Retinal pigment epithelial cell (primary cell): ENCODE data around the gene SSH3.

Experiments used
- DNase-seq: peaks from one replicate; pipeline ENCODE4 v3.0.0-alpha.2; 2010; ENCODE audit warnings: low read depth
- H3K4me3 ChIP-seq: 2 replicates; pipeline ENCODE4 v1.5.1; 2011; ENCODE audit warnings: mild to moderate bottlenecking, low read length, control low read depth, moderate library complexity
- TF ChIP-seq, protein P1 (sequence below): conservative IDR thresholded peaks from 2 replicates; pipeline ENCODE4 v1.5.1; 2011; ENCODE audit warnings: low read depth, low read length, control low read depth, inconsistent platforms

The SSH3 gene

DNA sequence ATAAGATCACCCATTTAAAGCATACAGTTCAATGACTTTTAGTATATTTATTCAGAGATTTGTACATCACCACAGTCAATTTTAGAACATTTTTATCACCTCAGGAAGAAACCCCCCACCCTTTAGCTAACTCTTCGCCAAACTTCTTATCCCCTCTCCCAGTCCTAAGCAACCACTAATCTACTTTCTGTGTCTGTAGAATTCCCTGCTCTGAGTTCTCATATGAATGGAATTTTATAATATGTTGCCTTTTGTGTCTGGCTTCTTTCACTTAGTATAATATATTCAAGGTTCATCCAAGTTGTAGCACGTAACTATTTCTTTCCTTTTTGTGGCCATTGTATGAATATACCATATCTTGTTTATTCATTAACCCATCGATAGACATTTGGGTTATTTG, 10.7 kb upstream of the SSH3 start:
- no peak overlapping the region for H3K4me3 ChIP-seq
- TF ChIP-seq, protein P1, sequence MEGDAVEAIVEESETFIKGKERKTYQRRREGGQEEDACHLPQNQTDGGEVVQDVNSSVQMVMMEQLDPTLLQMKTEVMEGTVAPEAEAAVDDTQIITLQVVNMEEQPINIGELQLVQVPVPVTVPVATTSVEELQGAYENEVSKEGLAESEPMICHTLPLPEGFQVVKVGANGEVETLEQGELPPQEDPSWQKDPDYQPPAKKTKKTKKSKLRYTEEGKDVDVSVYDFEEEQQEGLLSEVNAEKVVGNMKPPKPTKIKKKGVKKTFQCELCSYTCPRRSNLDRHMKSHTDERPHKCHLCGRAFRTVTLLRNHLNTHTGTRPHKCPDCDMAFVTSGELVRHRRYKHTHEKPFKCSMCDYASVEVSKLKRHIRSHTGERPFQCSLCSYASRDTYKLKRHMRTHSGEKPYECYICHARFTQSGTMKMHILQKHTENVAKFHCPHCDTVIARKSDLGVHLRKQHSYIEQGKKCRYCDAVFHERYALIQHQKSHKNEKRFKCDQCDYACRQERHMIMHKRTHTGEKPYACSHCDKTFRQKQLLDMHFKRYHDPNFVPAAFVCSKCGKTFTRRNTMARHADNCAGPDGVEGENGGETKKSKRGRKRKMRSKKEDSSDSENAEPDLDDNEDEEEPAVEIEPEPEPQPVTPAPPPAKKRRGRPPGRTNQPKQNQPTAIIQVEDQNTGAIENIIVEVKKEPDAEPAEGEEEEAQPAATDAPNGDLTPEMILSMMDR, result no peak
- no peak for DNase-seq

DNA sequence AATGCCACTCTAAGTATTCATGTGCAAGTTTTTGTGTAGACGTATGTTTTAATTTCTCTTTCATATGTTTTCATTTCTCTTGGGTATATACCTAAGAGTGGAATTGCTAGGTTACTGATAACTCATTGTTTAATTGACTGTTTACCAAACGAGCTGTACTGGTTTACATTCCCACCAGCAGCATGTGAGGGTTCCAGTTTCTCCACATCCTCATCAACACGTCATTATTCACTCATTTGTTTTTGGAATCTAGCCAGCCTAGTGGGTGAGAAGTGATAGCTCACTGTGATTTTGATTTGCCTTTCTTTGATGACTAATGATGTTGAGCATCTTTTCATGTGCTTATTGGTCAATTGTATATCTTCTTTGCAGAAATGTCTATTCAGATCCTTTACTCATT, 10.2 kb upstream of the SSH3 start:
- TF ChIP-seq, protein P1, result no peak
- DNase-seq, result no peak
- no peak overlapping the region for H3K4me3 ChIP-seq

DNA sequence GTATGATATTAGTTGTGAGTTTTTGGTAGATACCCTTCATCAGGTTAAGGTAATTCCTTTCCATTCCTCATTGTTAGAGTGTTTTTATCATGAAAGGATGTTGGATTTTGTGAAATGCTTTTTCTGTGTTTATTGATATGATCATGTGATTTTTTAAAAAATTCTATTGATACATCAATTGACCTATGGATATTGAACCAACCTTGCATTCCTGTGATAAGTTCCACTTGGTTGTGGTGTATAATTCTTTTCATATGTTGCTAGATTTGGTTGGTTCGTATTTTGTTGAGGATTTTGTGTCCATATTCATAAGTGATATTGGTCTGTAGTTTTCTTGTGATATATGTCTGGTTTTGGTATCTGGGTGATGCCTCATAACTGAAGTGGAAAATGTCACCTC, 7.5 kb upstream of the SSH3 start:
- no peak overlapping the region for H3K4me3 ChIP-seq
- DNase-seq, result no peak
- TF ChIP-seq, protein P1, result no peak

DNA sequence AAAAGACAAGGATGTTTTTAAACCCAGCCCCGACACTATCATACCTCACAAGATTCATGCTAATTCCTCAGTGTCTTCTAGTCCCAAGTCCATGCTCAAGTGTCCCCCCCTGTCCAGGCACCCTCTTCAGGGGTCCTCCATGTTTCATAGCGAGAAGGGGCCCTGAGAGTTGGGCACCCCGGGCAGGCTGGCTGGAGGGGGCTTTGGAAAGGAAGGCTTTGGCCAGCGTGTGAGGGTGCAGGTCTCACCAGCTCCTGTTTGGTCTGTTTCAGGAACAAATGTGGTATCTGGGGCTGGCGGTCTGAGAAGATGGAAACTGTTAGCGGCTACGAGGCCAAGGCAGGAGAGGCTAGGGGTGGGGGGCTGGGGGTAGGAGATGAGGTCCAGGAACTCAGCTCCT, 4.5 kb upstream of the SSH3 start:
- DNase-seq, result no peak
- TF ChIP-seq, protein P1, result no peak

DNA sequence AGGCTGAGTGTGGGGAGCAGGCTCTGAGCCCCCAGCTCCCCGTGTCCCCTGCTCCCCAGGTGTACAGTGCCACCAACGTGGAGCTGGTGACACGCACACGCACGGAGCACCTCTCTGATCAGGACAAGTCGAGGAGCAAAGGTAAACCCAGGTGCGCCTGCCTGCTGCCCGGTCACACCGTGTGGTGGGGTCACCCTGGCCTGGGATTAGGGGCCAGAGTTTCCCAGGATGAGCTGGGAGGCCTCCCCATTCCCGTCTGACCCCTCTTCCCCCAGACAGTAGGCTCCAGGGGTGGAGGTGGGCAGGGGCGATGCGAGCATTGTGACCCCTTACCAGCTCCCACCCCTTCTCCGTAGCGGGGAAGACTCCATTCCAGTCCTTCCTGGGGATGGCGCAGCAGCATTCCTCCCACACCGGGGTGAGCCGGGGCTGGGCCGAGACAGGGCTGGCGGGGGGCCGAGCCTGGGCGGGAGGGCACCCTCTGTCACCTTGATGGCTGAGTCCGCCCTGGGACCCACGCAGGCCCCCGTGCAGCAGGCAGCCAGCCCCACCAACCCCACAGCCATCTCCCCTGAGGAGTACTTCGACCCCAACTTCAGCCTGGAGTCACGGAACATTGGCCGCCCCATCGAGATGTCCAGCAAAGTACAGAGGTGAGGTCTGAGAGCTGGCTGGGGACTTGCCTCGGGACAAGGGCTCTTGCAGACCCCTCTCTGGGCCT, 3.7 kb upstream of the SSH3 start:
- no peak for DNase-seq
- TF ChIP-seq, protein P1, result no peak
- H3K4me3 ChIP-seq, result no peak overlapping the region

More for the DNA sequence above, 4.5 kb upstream of the SSH3 start:
- no peak overlapping the region for H3K4me3 ChIP-seq

DNA sequence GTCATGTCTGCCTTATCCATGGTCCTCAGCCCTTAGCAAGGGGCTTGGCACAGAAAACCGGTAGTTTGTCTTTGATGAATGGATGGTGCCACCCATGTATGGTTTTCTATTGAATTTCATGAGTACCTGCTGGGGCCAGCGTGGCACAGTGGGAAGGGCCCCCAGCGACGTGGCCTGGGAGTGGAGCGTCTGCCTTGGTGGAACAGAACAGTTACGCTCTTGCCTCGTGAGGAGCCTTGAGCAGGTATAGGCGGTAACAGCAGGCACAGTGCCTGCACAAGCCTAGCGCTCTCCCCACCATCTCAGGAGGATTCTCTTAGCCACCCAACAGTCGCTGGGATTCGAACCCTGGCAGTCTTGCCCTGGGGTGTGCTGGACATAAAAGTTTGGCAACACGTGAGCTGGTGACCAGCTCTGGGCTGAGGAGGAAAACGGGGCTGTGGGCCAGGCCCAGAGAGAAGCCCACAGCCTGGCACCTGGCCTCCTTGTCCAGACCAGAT, 3.0 kb upstream of the SSH3 start:
- H3K4me3 ChIP-seq, result no peak overlapping the region
- TF ChIP-seq, protein P1, result no peak
- no peak for DNase-seq

DNA sequence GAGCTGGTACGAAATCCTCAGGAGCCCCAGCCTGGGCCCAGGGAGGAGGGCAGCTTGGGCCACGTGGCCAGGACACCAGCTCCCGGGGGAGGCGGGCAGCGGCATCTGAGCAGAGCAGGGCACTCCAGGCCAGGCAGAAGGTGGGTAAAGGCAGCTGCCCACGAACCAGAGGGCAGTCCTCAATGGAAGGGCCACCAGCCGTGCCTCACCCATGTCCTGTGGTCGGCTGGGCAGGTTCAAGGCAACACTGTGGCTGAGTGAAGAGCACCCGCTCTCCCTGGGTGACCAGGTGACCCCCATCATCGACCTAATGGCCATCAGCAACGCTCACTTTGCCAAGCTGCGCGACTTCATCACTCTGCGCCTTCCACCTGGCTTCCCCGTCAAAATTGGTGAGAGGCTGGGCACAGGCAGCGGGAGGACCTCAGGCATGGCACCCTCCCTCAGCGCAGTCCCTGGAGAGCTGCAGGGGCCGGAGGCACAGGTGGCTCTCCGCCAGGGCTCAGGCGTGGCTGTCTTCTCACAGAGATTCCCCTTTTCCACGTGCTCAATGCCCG, 2.5 kb upstream of the SSH3 start:
- DNase-seq, result no peak
- H3K4me3 ChIP-seq, result no peak overlapping the region
- TF ChIP-seq, protein P1, result no peak
